HepG2 (cell line): ENCODE results near the gene NUAK2. TPM values are rescaled to one million over a fixed set of nuclear protein-coding genes. Genes with fewer than 3 reads are reported as not detected.

Experiments used
- ATAC-seq: fragments of 200-7000 bp; cut with Tn5 transposase; 3 replicates; pipeline ENCODE4 v1.9.1; 2020; ENCODE audit warnings: mild to moderate bottlenecking, moderate library complexity
- Bru-seq: library from RNA; stranded (reverse); fragments of 400-500 nt; gene quantifications from one replicate; lab custom pipeline; 2021; lab: Mats Ljungman, UMichigan
- BruChase-seq, 2 experiments: library from RNA; stranded (reverse); fragments of 400-500 nt; gene quantifications; one replicate each; lab custom pipeline; 2021; lab: Mats Ljungman, UMichigan
- BruUV-seq: library from RNA; stranded (reverse); fragments of 400-500 nt; replicated peaks from 2 replicates; lab custom pipeline; 2021; lab: Mats Ljungman, UMichigan
- CTCF ChIA-PET: fragments of 300-600 bp; formaldehyde crosslinking; extraction: SDS; loops from one replicate; lab custom pipeline; 2021; ENCODE audit warnings: low total read pairs, inconsistent platforms, low intra/inter-chr PET ratio; lab: Yijun Ruan, JAX
- POLR2A ChIA-PET: fragments of 350-600 bp; sonication (Branson Sonifier 250); formaldehyde crosslinking; loops from one replicate; lab custom pipeline; 2020; ENCODE audit warnings: antibody characterized with exemption, inconsistent platforms; lab: Yijun Ruan, JAX
- DNase-seq: peaks from one replicate; pipeline ENCODE4 v3.0.0-alpha.2; 2015; ENCODE audit warnings: low spot score
- FAIRE-seq: peaks from 3 replicates; lab custom pipeline; 2011; peaks lifted over from hg19 to GRCh38; lab: Jason Lieb, UNC
- H2AFZ ChIP-seq: one replicate; pipeline ENCODE4 v1.6.1; 2011; ENCODE audit warnings: low read length, inconsistent platforms
- H3K27ac ChIP-seq: fragments of 300-600 bp; 3 replicates; pipeline ENCODE4 v1.8.0; 2011; ENCODE audit warnings: mixed run types, mild to moderate bottlenecking, mixed read lengths, low read length, inconsistent platforms; ENCODE audit not compliant: insufficient read depth; ENCODE audit errors: extremely low read length
- H3K27me3 ChIP-seq, 2 experiments: fragments of 200-600 bp in 1 of 2; 2 replicates in 1 of 2; 3 replicates in 1 of 2; pipeline versions ENCODE4 v1.6.0 to v1.8.0; 2011; ENCODE audit warnings: low read length in 2 of 2, mild to moderate bottlenecking in 2 of 2, moderate library complexity in 2 of 2, inconsistent platforms in 1 of 2; ENCODE audit not compliant: insufficient read depth in 2 of 2, control insufficient read depth in 1 of 2
- H3K36me3 ChIP-seq, 2 experiments: fragments of 200-600 bp in 1 of 2; replicated peaks in 1 of 2; 2 replicates in 1 of 2; 3 replicates in 1 of 2; pipeline versions ENCODE4 v1.5.1 to v1.8.0; 2011; ENCODE audit warnings: low read length in 2 of 2, inconsistent platforms in 1 of 2; ENCODE audit not compliant: insufficient read depth in 2 of 2, control insufficient read depth in 1 of 2
- H3K4me1 ChIP-seq: 2 replicates; pipeline ENCODE4 v1.5.1; 2012; ENCODE audit warnings: low read length, inconsistent platforms; ENCODE audit not compliant: insufficient read depth
- H3K4me2 ChIP-seq: 2 replicates; pipeline ENCODE4 v1.6.0; 2011; ENCODE audit warnings: low read depth, low read length, inconsistent platforms
- H3K4me3 ChIP-seq, 3 experiments: fragments of 200-600 bp in 1 of 3; sonication (generic), shearing (Covaris generic) in 1 of 3; replicated peaks in 1 of 3; 2 replicates each; pipeline ENCODE4 v1.5.1; 2011 to 2016; ENCODE audit warnings: low read length in 3 of 3, inconsistent platforms in 2 of 3, low read depth in 2 of 3, mild to moderate bottlenecking in 2 of 3, control low read depth in 1 of 3, mixed read lengths in 1 of 3; ENCODE audit not compliant: insufficient read depth in 1 of 3
- H3K79me2 ChIP-seq: one replicate; pipeline ENCODE4 v1.6.1; 2011; ENCODE audit warnings: low read length, inconsistent platforms; ENCODE audit not compliant: insufficient read depth
- H3K9ac ChIP-seq: 2 replicates; pipeline ENCODE4 v1.6.0; 2011; ENCODE audit warnings: mild to moderate bottlenecking, low read depth, low read length, inconsistent platforms; ENCODE audit not compliant: insufficient read depth
- H3K9me3 ChIP-seq: 2 replicates; pipeline ENCODE4 v1.5.1; 2012; ENCODE audit warnings: mild to moderate bottlenecking, low read length
- H4K20me1 ChIP-seq: 2 replicates; pipeline ENCODE4 v1.6.0; 2011; ENCODE audit warnings: inconsistent platforms, mild to moderate bottlenecking, low read length, moderate library complexity; ENCODE audit not compliant: insufficient read depth
- FOXC1 ChIP-seq: sonication (generic); formaldehyde crosslinking; IDR thresholded peaks from 2 replicates; pipeline ENCODE4 v1.8.0; 2022; ENCODE audit warnings: mild to moderate bottlenecking, missing genetic modification reagents, borderline replicate concordance
- MYPOP ChIP-seq: sonication (generic); formaldehyde crosslinking; IDR thresholded peaks from 2 replicates; pipeline ENCODE4 v1.8.1; 2023; ENCODE audit warnings: mild to moderate bottlenecking, moderate library complexity, missing genetic modification reagents
- PHF21A ChIP-seq: sonication (generic); formaldehyde crosslinking; IDR thresholded peaks from 2 replicates; pipeline ENCODE4 v1.5.0; 2020; ENCODE audit warnings: mild to moderate bottlenecking, missing genetic modification reagents
- PHF5A ChIP-seq: IDR thresholded peaks from one replicate; pipeline ENCODE4 v1.6.1; 2018; ENCODE audit warnings: low read depth, missing genetic modification reagents; ENCODE audit not compliant: unreplicated experiment
- SMAD9 ChIP-seq: sonication (generic); formaldehyde crosslinking; IDR thresholded peaks from 2 replicates; pipeline ENCODE4 v1.5.1; 2020; ENCODE audit warnings: mild to moderate bottlenecking, missing genetic modification reagents
- ZMAT3 ChIP-seq: sonication (generic); formaldehyde crosslinking; conservative IDR thresholded peaks from 2 replicates; pipeline ENCODE4 v1.7.0; 2021; ENCODE audit warnings: missing genetic modification reagents
- ZNF160 ChIP-seq: sonication (generic); formaldehyde crosslinking; IDR thresholded peaks from 2 replicates; pipeline ENCODE4 v1.8.0; 2022; ENCODE audit warnings: mild to moderate bottlenecking, inconsistent platforms, missing genetic modification reagents
- ZNF766 ChIP-seq: sonication (generic); formaldehyde crosslinking; IDR thresholded peaks from 2 replicates; pipeline ENCODE4 v1.5.0; 2020; ENCODE audit warnings: missing genetic modification reagents, borderline replicate concordance
- ZNF775 ChIP-seq: sonication (generic); formaldehyde crosslinking; IDR thresholded peaks from 2 replicates; pipeline ENCODE4 v1.4.0; 2020; ENCODE audit warnings: missing genetic modification reagents, mild to moderate bottlenecking, moderate library complexity, borderline replicate concordance
- ZNF839 ChIP-seq: sonication (generic); formaldehyde crosslinking; IDR thresholded peaks from 2 replicates; pipeline ENCODE4 v1.4.0; 2020; ENCODE audit warnings: missing genetic modification reagents, mild to moderate bottlenecking, borderline replicate concordance
- WGBS: methylation state at CpG from one replicate; pipeline ENCODE4 v1.1.6; 2017; ENCODE audit warnings: low lambda C conversion rate; 5-methylcytosine and 5-hydroxymethylcytosine counted together
- in situ Hi-C: cut with HindIII; loops from 2 replicates; pipeline ENCODE4 v1.10.0; 2017; ENCODE audit warnings: low pct_unique_long_range_greater_than_20kb; ENCODE audit not compliant: extremely low pct_ligation_motif_present
- intact Hi-C: fragments of 100-400 bp; cut with micrococcal nuclease; formaldehyde crosslinking; loops from one replicate; pipeline ENCODE4 v1.10.0; 2022; ENCODE audit not compliant: unreplicated experiment
- long read RNA-seq, 2 experiments: library from RNA in 1 of 2; library from polyadenylated mRNA in 1 of 2; stranded (forward) in 1 of 2; unstranded in 1 of 2; transcript quantifications; one replicate each; pipeline ENCODE4 v2.0.0, GENCODE V29; 2019 to 2022
- polyA minus RNA-seq, 3 experiments: library from RNA; depleted of rRNA, polyadenylated mRNA; stranded (reverse); fragments of >200 nt; gene quantifications; 2 replicates each; pipeline ENCODE4 v1.2.3, GENCODE V29; 2011; ENCODE audit warnings: low replicate concordance in 1 of 3
- polyA plus RNA-seq, 8 experiments: library from polyadenylated mRNA; depleted of rRNA in 3 of 8; stranded (reverse) in 7 of 8; unstranded in 1 of 8; fragments of >200 nt; fragmentation: Illumina TruSeq in 4 of 8; extraction: Trizol in 4 of 8; gene quantifications; 2 replicates each; pipeline versions ENCODE4 v1.2.1 to v1.2.3, GENCODE V29; 2011 to 2016; ENCODE audit warnings: low read depth in 4 of 8, missing spikeins in 1 of 8, mixed read lengths in 1 of 8; ENCODE audit not compliant: insufficient read depth in 1 of 8
- total RNA-seq, 5 experiments: library from RNA; depleted of rRNA; stranded (reverse); fragments of >200 nt; fragmentation: Illumina TruSeq; extraction: Trizol; gene quantifications; 2 replicates each; pipeline ENCODE4 v1.2.3, GENCODE V29; 2016; ENCODE audit warnings: low read depth in 1 of 5
- TF ChIP-seq, protein P1 (sequence below): sonication (generic); formaldehyde crosslinking; IDR thresholded peaks from 2 replicates; pipeline ENCODE4 v1.4.0; 2020; ENCODE audit warnings: mild to moderate bottlenecking, low read depth, missing genetic modification reagents
- TF ChIP-seq, protein P2 (sequence below): sonication (generic); formaldehyde crosslinking; IDR thresholded peaks from 2 replicates; pipeline ENCODE4 v1.5.0; 2020; ENCODE audit warnings: missing genetic modification reagents

NUAK2 gene
- total RNA-seq (2016; rRNA removed; fragmentation: Illumina TruSeq; extraction: Trizol) (1.1 and 1.2 TPM in 2 replicates), polyA plus RNA-seq (2011; rRNA removed) (0.68 and 0.75 TPM in 2 replicates), polyA minus RNA-seq (2011; rRNA and poly(A)+ RNA removed; ENCODE audit: low replicate concordance) (1.7 and 4.8 TPM in 2 replicates), Bru-seq, nascent RNA (percentile 52 among the genes with signal in this experiment), BruChase-seq, experiment 1, labeled RNA remaining after a 6-hour chase (percentile 45 among the genes with signal in this experiment), BruChase-seq, experiment 2, labeled RNA remaining after a 2-hour chase (percentile 45 among the genes with signal in this experiment)
- total RNA-seq (2016; cell fraction: cytosol; rRNA removed; fragmentation: Illumina TruSeq; extraction: Trizol; ENCODE audit: low read depth), result 0.10 and 0.18 TPM in 2 replicates
- 0.79 and 1.1 TPM in 2 replicates for total RNA-seq (2016; cell fraction: insoluble cytoplasmic fraction; rRNA removed; fragmentation: Illumina TruSeq; extraction: Trizol)
- total RNA-seq (2016; cell fraction: membrane; rRNA removed; fragmentation: Illumina TruSeq; extraction: Trizol), result 0.65 and 0.71 TPM in 2 replicates
- 1.5 and 1.6 TPM in 2 replicates for total RNA-seq (2016; cell fraction: nucleus; rRNA removed; fragmentation: Illumina TruSeq; extraction: Trizol)
- 0.47 and 0.54 TPM in 2 replicates for polyA plus RNA-seq (2011; cell fraction: cytosol; rRNA removed)
- polyA plus RNA-seq (2011; cell fraction: nucleus; rRNA removed), result 1.2 TPM in 2 replicates
- polyA plus RNA-seq (2012), result 0.35 and 0.38 TPM in 2 replicates
- polyA plus RNA-seq (2016; cell fraction: cytosol; fragmentation: Illumina TruSeq; extraction: Trizol; ENCODE audit: low read depth), result 0.17 and 0.19 TPM in 2 replicates
- polyA plus RNA-seq (2016; cell fraction: insoluble cytoplasmic fraction; fragmentation: Illumina TruSeq; extraction: Trizol; ENCODE audit: low read depth), result 0.99 and 1.4 TPM in 2 replicates
- 0.41 and 0.78 TPM in 2 replicates for polyA plus RNA-seq (2016; cell fraction: membrane; fragmentation: Illumina TruSeq; extraction: Trizol; ENCODE audit: low read depth)
- polyA plus RNA-seq (2016; cell fraction: nucleus; fragmentation: Illumina TruSeq; extraction: Trizol; ENCODE audit: insufficient read depth, low read depth), result 2.5 and 3.1 TPM in 2 replicates
- polyA minus RNA-seq (2011; cell fraction: cytosol; rRNA and poly(A)+ RNA removed), result 0.89 and 1.3 TPM in 2 replicates
- polyA minus RNA-seq (2011; cell fraction: nucleus; rRNA and poly(A)+ RNA removed), result 1.2 and 1.7 TPM in 2 replicates
- long read RNA-seq, experiment 1, partial matches to known transcripts, result 0 of 3 reads
- long read RNA-seq, experiment 1, other reads (novel, unspliced or antisense), result 0 of 3 reads
- long read RNA-seq, experiment 2, partial matches to known transcripts, result 0 of 2 reads
- long read RNA-seq, experiment 2, other reads (novel, unspliced or antisense), result 1 of 2 reads

- ATAC-seq (peak; percentile 80), DNase-seq (peak; percentile 85), FAIRE-seq (no peak)
- under 1% methylated on average over 16 of the region's 75 CpGs for WGBS
- Histone ChIP-seq H3K4me2 (peak within 1 kb of the TSS; percentile 90), H3K4me3 (peak within 1 kb of the TSS; percentile 73 to 90 (median 81)), H3K36me3 (no peaks in the 10 kb centered on the region), H3K4me1 (peaks cover 63% of the 10 kb centered on the region), H4K20me1 (no peaks in the 10 kb centered on the region; the same call in 1 of the 2 replicates), H2AFZ (no peak within 1 kb of the TSS), H3K9me3 (no peaks in the 10 kb centered on the region), H3K27ac (no peak within 1 kb of the TSS), H3K79me2 (peaks cover 10% of the 10 kb centered on the region), H3K27me3 (peaks cover 0 to 14% of the 10 kb centered on the region in 2 experiments; a peak in 3 of 5 replicates), H3K9ac (peak within 1 kb of the TSS; percentile 59)
- in situ Hi-C loops, result loop anchor here (5.0 kb wide), 1 partner anchor 49 kb away; no protein-coding TSS in a partner anchor
- CTCF ChIA-PET, result interaction anchor here (6.6 kb wide), 1 partner anchor 48 kb away, joined by 150 read pairs; no protein-coding TSS in a partner anchor
- POLR2A ChIA-PET, result interaction anchor here (0.9 to 2.3 kb wide), 5 partner anchors 20 to 48 kb away, joined by 3 to 14 read pairs (median 8); no protein-coding TSS in a partner anchor
- intact Hi-C loops, result loop anchor here (1.0 kb wide), 2 partner anchors 37 to 48 kb away; no protein-coding TSS in a partner anchor
- no TSS peak for BruUV-seq
- TF ChIP-seq PHF21A (CRISPR knock-in tag) (0 out of 2 replicates have a peak, but pooled peaks have one; percentile 16), ZNF839 (CRISPR knock-in tag) (peak; percentile 79), ZNF160 (CRISPR knock-in tag) (peak; percentile 77; the same call in 1 of the 2 replicates), ZMAT3 (CRISPR knock-in tag) (peak; percentile 66; the same call in 1 of the 2 replicates), ZNF766 (no peak), MYPOP (CRISPR knock-in tag) (peak; percentile 45; the same call in 1 of the 2 replicates), PHF5A (CRISPR knock-in tag) (no peak), FOXC1 (CRISPR knock-in tag) (0 out of 2 replicates have a peak, but pooled peaks have one; percentile 31), ZNF775 (CRISPR knock-in tag) (no peak), SMAD9 (CRISPR knock-in tag) (peak; percentile 85; the same call in 1 of the 2 replicates)
- TF ChIP-seq, protein P1, sequence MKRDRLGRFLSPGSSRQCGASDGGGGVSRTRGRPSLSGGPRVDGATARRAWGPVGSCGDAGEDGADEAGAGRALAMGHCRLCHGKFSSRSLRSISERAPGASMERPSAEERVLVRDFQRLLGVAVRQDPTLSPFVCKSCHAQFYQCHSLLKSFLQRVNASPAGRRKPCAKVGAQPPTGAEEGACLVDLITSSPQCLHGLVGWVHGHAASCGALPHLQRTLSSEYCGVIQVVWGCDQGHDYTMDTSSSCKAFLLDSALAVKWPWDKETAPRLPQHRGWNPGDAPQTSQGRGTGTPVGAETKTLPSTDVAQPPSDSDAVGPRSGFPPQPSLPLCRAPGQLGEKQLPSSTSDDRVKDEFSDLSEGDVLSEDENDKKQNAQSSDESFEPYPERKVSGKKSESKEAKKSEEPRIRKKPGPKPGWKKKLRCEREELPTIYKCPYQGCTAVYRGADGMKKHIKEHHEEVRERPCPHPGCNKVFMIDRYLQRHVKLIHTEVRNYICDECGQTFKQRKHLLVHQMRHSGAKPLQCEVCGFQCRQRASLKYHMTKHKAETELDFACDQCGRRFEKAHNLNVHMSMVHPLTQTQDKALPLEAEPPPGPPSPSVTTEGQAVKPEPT (CRISPR knock-in tag), result 0 out of 2 replicates have a peak, but pooled peaks have one; percentile 25
- TF ChIP-seq, protein P2, sequence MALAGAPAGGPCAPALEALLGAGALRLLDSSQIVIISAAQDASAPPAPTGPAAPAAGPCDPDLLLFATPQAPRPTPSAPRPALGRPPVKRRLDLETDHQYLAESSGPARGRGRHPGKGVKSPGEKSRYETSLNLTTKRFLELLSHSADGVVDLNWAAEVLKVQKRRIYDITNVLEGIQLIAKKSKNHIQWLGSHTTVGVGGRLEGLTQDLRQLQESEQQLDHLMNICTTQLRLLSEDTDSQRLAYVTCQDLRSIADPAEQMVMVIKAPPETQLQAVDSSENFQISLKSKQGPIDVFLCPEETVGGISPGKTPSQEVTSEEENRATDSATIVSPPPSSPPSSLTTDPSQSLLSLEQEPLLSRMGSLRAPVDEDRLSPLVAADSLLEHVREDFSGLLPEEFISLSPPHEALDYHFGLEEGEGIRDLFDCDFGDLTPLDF (CRISPR knock-in tag), result no peak
Observed at GRCh38 chr1:205321162-205321958, at the start of gene NUAK2. Gene NUAK2, minus strand, starts transcription at chr1:205321745. Its CDS starts 117 bp downstream, at chr1:205321628.
